HL-60/S4 (cell line): ENCODE measurements around the gene JAKMIP1.

Experiments
- in situ Hi-C: fragments of 300-500 bp; cut with MboI; formaldehyde crosslinking; loops from 2 replicates; pipeline ENCODE4 v1.14.3; 2022; ENCODE audit warnings: low sequenced_read_pairs

The JAKMIP1 gene

DNA sequence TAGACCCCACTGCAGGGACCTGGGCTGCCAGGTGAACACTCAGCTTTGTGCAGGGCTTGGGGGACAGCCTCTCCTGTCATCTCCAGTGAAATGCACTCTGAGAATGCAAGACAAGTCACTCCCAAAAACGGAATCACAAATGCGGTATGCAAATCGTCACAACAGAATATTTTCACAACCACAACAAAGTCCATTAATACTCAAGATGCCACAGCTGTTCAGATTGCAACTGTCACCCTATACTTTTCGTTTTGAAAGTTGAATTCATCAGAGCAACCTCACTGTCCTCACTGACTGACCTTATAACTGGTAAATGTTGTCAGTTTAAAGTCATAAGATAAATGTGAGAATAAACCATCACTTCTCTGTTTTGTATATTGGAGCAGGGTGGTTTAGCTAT is 16.6 kb downstream of the JAKMIP1 start:
- in situ Hi-C loops = no loop called here

DNA sequence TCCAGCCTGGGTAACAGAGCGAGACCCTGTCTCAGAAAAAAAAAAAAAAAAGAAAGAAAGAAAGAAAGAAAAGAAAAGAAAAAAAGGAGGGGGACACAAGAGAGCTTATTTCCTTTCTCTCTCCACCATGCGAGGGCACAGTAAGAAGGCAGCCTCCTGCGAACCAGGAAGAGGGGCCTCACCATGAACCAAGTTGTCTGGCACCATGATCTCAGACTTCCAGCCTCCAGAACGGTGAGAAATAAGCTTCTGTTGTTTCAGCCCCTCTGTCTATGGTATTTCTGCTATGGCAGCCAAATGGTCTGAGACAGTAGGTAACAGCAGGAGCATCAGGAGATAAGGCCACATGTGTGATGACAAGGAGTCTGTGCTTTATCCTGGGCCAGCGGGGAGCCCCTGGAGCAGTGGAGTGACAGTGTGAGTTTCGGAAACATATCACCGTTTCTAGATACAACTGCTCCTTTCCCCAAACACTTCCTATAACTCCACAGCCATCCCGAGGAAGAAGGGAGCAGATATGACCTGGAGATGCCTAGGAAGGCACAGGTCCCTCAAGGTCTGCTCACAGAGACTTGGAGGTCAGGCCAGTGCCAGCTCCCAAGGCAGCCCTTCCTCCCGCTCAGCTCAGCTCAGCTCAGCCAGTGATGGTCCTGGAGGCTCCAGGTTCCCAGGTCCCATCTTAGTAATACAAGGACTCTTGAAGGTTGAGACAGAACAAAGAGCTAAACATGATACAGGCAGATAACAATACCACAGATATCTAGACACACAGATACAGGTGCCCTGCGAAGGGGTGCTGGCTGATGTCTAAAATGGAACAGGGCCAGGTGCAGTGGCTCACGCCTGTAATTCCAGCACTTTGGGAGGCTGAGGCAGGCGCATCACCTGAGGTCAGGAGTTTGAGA is 17.7 kb downstream of the JAKMIP1 start:
- in situ Hi-C loops = no loop called here

DNA sequence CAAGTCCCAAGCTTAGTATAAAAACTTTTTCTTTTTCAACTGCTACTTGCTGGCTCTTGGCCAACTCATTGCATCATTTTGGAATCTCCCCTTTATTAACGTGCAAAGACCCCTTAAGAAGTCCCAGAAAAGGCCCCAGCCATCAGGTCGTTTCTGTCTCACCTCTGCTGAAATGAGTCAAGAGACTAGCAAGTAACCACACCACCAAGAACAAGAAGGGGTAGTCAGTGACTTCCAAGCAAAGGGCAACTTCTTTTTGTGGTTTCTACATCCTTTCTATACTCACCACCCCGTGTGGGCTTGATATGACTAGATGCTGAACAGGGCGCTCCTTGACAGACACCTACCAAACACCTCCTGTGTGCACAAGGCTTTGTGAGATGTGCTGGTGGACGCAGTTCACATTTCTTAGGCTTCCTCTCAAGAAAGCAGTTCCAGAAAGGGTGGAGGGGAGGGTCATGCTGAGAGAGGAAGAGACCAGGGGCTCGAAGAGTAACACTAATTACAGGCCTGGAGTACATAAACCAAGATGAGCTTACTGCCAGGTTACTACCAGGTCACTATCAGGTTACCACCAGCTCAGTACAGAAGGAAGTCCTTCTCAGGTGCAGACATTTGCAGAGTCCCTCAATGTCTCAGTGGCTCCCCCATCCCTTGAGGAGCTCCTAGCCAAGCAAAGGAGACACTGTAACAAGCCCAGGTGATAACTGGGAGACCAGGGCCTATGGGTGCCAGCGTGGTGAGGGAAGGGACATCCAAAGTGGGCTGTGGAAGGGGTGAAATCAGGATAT is 19.3 kb downstream of the JAKMIP1 start:
- in situ Hi-C loops = no loop called here

DNA sequence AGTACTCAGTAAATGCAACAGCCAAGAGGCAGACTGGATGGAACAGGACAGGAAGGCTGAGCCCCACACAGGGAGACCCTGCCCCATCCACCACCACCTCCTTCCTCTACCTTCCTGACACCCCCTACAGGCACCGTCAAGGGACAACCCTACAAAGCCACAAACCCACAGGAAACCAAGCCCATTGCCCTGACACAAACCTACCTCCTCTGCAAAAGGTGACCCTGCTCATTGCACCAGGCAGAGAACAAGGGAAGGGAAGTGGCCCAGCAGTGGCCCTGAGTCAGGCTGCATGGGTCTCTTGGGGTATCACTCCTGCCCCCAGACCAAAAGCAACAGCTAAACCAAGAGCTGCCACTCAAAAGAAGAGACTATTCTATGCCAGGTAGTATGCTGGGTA is 21.0 kb downstream of the JAKMIP1 start:
- in situ Hi-C loops = no loop called here

DNA sequence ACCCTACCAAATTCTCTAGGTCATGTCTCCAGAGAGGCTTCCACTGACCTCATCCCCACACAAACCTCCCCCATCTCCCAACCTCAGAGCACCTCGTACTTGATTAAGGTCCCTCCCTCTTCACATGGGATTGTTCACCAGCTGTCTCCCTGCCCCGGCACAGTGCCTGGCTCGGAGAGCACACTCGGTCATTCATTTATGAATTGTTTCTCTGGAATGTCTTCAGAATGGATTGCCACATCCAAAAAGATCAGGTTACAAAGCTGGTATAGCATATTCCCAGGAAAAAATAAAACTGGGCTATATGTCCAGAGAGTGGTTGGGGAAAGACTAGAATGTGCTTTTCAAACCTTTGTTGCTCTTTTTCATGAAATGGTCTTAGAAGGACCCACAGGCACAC is 21.6 kb downstream of the JAKMIP1 start:
- in situ Hi-C loops = no loop called here

DNA sequence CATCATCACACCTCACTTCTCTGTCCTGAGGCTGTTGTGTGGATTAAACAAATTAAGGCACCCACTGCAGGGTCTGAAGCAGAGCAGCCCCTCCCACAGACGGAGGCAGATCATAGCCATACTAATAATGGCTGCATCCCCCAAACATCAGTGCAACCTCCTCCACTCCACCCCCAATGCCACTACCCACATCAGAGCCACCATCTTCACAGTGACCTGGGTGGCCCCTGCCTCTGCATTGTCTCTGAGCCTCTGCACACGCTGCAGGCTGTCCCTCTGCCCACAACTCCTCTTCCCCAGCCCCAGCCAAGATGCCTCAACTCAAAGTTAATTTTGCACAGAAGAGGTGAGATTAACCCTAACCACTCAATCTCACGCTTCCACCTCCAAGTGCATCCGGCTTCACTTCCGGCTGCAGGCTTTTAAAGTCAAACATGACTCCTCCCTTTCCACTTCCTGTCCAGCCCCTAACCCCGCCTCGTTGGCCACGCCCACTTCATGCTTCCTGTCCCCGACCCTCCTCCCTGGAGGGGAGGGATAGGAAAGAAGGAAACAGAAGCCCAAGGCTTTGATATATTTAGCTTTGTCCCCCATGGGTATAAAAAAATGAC is 22.7 kb downstream of the JAKMIP1 start:
- in situ Hi-C loops = no loop called here

DNA sequence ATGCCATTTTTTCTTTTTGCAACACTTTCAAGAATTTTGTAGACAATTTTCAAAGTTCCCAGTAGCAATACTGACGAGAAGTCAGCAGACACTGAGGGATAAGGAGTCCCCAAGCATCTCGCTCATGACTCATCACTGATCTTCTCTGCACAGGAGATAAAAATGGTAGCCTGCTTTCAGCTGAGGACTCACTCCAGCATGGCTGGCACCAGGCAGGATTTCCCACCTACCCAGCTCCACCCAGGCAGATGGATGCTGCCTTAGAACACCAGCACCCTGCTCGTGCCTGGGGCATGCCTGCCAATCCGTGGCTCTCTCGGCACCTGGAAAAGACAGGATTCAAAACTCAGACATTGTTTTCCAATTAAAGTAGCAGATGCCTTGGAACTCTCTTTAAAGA is 24.9 kb downstream of the JAKMIP1 start:
- in situ Hi-C loops = no loop called here

DNA sequence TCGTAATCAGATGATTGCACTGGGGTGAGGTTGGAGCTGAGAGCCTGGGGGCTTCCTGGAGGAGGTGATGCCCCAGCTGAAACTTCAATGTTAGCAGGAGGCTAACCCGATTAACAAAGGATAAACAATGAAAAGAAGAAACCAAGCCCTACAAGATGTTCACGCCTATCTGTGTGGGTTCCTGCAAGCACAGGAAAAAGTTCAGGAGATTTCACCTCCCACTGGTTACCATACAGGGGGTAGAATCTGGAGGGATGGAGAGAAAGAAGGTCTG is 27.5 kb downstream of the JAKMIP1 start:
- in situ Hi-C loops = no loop called here

DNA sequence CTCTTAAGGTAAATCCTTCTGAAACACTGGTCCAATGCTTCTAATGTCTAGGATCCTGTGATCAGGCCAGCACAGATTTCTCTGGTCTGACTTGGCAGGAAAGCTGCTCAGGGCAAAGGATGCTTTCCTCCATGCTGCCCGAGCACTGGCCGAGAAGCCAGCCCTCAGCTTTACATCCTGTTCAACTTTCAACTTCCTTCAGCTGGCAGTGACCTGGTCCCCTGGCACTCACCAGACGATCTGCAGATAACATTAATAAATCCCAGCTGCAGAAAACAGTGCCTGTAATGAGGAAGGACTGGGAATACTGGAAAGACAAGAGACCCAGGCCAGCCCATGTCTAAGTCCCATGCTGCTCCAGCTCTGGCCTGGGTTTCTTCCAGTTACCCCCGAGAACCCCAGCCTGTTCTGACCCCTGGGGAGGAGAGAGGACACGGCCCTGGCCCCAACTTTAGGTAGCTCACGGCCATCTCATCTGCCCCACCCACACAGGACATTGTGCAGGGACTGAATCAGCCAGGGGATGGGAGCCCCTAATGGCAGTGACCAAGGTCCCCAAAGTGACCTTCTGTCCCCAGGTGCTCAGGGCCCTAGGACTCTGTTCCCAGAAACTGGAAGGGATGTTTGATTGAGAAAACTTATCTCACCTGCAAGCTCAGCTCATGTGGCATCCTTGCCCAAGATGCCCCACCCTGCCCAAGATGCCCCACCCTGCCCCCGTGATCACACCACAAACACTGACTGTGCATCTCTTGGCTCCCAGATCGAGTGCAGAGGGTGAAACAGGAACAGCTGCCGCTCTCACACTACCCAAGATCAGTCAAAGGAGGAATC is 28.0 kb downstream of the JAKMIP1 start:
- in situ Hi-C loops = no loop called here

DNA sequence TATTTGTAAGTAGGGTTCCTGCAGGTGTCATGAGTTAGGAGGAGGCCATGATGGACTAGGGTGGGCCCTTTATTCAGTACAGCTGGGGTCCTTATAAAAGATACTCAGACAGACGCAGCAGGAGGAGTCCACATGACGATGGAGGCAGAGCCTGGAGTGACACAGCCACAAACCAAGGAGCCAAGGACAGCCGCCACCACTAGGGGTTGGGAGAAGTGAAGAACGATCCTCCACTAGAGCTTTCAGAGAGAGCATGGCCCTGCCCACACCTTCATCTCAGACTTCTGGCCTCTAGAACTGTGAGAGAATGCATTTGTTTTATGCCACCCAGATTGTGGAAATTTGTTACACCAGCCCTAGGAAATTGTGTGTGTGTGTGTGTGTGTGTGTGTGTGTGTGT is 31.1 kb downstream of the JAKMIP1 start:
- in situ Hi-C loops = no loop called here

DNA sequence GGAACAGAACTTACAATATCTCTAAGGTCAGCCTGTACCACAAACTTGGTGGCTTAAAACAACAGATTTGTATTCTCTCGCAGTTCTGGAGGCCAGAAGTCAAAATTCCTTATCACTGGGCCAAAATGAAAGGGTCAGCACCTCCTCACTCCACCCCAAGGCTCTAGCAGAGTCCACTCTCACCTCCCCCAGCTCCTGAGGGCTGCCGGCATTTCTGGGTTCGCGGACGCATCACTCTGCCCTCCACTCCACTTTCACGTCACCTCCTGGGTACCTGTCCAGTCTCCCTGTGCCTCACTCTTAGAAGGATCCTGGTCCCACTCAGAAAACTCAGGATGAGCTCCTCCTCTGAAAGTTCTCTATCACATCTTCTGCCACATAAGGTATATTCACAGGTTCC is 34.6 kb downstream of the JAKMIP1 start:
- in situ Hi-C loops = no loop called here

DNA sequence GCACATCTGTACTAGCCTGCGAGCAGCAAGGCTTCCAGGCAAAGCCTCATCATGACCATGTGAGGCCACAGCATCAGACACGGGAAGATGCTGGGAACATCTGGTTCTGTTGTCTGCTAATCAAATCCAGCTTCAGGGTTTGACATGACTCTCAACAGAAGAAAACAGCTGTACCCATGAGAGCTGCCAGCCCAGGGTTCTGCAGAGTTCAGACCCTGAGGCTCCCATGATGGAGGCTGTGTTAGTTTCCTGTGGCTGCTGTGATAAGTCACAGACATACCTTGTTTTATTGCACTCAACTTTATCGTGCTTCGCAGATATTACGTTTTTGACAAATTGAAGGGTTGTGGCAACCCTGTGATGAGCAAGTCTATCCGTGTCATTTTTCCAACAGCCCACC is 37.5 kb downstream of the JAKMIP1 start:
- in situ Hi-C loops = no loop called here

DNA sequence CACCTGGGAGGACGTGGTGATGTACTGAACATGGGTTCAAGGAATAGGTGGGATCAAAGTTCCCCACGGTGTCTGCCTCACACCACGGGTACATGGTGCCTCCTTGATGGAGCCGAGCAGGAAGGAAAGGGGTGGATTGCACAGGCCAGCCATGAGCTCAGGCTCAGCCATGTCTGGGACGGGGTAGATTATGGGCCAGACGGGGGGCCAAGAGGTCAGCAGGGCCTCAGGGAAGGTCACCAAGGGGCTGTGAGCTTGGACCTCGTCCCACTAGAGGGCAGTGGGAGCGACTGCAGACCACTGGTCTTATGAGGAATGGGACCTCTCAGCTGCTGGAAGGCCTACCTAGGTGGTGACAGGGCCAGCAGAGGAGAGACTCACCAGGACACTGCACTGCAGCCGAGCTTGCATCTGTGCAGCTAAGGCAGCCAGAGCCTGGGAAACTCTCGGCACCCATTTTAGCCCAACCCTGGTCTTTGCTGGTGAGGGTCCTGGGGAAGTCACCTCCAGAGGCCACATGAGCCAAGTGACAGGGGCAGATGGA is 38.4 kb downstream of the JAKMIP1 start:
- in situ Hi-C loops = no loop called here

DNA sequence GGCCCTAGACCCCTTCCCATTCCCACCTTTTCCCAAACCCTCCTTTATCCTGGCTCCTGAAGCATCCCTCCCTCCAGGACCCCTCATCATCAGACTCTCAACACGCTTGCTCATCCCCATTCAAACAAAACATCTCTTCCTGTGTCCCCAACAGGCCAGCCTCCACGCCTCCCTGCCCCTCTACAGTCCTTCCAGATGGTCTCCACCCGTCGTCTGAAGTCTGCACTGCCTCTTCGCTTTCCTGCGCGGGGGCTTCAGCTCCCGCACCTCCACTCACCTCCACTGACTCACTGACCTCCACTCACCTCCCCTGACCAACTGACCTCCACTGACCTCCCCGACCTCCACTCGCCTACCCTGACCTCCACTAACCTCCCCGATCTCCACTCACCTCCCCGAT is 39.8 kb downstream of the JAKMIP1 start:
- in situ Hi-C loops = no loop called here

DNA sequence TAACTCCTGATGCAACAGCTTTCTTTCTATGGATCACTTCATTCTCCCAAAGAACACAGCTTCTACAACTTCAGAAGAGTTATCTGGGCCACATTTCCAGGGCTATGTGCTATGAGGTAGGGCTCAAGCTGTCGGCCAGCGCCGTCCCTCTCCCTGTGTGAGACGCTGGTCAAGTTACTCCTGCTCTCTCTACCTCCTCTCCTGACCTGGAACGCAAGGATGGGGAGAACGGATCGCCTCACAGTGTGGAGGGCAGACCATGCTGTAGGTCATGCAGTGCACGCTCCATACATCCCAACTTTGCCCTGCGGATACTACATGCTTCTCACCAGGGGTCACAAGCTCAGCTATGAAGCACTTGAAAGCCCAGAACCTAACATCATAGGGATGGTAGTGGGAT is 42.4 kb downstream of the JAKMIP1 start:
- in situ Hi-C loops = no loop called here

DNA sequence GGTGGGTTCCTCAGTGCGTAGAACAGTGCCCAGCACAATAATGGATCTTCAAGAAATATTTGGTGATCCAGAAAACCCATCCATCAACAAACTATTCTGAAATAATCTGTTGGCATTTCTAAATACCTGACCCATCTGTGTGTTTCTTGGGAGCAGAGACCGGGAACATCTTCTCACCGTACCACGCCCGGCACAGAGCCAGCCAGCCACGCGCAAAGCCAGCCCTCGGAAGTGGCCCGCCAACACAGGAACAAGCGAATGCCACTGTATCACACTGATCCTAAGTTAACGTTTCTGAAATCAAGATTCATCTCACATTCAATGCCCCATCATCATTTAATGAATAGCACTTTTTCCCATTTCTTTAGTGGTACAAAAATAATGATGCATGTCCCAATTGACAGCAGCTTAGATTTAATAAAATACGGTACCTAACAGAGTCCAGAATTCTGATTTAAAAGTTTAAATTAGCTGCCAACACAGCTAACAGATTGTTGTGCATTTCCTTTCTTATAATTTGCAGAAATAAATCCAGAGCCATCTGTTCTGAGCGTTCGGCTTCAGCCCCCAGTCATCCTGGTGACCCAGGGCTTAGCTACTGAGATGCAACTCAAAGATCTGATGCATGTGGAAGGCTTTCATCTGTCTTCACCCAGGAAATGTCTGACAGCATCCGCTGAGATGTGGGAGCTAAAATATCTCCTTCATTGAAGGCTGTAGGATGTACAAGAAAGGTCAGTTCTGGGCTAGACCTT is 44.2 kb downstream of the JAKMIP1 start:
- in situ Hi-C loops = no loop called here

DNA sequence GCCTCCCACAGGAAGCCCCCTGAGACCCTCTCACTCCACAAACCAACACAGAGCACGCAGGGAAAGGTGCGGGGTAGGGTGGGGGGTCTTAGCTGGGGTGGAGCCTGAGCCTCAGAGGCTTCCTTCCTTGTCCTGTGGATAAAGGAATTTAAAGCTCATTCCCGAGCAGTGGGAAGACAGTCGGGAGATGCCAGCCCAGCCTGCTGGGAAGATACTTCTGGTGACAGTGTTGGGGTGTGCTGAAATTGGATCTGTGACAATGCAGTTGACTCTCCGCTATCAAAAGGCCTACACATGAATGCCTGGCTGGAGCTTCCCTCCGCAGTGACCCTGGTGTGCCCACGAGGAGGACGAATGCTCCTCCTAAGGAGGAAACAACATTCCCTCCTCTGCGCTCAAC is 45.5 kb downstream of the JAKMIP1 start:
- in situ Hi-C loops = no loop called here

DNA sequence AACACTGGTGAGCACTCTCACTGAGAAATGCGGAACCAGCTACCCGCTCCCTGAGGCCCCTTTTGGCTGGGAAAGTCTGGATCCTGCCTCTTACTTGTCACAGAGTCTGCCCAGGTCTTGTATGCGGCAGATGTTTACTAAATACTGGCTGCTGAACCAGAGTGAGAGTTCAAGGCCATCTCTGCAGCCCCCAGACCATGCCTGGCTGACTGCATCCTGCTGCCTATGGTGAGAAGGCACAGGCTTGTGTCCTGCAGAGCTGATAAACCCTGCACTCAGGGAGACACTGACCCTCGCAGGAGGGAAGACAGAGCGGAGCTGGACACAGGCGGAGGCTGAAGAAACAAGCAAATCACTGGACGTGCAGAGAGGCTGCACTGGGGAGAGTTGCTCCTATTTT is 46.5 kb downstream of the JAKMIP1 start:
- in situ Hi-C loops = no loop called here

DNA sequence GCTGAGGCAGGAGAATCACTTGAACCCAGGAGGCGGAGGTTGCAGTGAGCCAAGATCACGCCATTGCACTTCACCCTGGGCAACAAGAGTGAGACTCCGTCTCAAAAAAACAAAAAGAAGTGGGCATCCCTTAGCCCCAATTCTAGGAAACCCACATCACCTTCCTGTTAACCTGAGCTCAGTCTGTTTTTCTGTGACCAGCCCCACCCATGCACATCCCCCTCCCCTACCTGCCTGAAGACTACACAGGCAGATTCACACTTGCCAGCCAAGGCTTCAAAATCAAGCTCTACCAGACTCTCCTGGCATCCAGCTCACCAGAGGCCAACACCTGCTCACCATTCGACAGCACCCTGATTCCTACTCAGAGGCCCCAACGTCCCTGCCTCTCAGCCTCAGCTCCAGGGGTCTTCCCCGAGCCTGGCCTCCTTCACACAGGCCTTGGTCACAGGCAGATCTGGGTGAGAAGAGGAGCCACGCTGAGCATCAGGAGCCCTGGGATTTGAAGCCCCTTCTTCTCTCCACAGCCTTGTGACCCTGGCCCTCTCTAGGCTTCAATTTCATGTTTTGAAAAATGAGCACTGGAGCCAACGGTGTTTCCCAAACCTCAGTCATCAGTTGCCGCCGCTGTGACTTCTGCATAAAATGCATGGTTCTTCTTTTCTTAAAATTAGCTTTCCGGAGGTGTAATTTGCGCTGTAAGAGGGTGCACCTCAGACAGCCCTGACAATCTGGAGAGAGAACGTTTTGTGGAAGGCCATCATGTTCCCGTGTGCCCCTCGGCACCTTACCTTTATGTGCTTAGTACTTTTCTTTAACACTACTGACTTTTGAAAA is 47.3 kb downstream of the JAKMIP1 start:
- in situ Hi-C loops = no loop called here
